Measurements from ENCODE around the gene KLB.

KLB gene

DNA sequence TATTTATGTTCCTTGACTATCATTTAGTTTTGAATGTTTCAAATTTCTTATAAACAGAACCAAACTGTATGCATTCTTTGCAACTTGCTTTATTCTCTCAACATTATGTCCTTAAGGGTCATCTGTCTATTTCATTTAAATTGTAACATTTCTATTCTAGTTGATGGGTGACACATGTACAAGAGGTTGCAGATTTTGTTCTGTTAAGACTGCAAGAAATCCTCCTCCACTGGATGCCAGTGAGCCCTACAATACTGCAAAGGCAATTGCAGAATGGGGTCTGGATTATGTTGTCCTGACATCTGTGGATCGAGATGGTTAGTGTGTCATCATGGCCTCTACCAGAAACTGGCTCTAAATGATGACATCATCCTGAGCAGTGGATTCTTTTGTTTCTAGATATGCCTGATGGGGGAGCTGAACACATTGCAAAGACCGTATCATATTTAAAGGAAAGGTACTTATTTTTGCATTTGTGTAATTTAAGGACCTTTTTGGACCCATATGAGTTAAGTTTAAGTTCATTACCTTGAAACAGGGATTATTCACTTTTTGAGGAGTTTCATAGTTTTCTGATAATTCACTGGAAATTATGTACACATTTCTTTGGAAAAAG lies 58.3 kb downstream of the KLB start:
- DNase-seq (ENCODE audit: low read depth), result peak; percentile 87

DNA sequence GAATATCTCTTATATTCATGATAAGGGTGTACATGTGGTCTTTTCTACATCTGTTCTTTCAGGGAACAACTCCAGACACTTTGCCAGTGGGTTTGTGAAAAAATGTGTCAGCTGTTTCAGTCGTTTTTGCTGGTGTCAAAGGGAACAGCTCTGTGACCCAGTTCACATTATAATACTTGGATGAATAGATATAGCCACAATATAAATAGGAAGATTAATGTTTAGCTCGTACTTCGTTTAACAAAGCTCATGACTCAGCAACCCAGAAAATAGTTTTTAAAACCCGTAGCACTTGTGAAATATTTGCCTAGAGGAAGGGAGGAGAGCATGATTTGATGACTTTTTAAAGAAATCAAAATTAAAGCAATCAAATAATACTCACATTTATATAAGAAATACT lies 60.0 kb downstream of the KLB start:
- no peak for DNase-seq (ENCODE audit: low read depth)

DNA sequence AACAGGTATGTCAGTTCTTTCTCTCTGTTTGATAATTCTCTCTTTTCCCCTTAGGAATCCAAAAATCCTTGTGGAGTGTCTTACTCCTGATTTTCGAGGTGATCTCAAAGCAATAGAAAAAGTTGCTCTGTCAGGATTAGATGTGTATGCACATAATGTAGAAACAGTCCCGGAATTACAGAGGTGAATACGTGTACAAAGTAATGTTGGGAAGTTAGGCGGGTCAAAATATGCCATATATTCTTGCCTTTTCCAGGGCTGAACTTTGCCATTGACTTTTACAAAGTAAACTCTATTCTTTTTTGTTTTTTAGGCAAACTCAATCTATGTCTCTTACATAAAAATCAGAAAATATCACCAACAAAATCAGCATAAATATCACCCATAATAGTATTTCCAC lies 60.7 kb downstream of the KLB start:
- no peak for DNase-seq (ENCODE audit: low read depth)

DNA sequence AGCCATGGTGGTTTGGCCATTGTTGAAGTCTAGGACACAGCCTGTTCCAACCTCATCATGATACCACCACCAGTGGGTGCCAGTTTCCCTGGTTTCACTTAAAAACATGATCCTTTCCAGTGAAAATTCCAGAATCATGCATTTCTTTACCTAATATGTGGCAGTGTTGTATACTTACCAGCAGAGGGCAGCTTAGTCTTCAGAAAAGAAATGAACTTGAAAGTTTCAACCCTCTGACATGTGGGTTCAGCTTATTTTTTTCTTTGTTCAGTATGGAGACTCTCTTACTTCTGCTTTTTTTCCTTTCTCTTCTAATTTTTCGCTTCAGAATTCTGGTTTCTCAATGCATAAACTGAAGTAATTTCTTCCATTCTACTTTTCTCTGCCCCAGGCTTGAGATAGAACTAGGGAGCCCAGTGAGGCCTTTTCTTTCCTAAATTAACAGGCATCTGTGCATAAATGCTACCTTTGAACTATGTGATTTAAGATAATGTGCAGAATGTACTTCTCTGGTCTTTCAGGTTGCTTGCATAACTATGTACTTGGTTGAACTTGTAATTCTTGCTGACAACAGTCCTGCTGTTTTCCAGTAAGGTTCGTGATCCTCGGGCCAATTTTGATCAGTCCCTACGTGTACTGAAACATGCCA lies 62.8 kb downstream of the KLB start:
- peak; percentile 89 for DNase-seq (ENCODE audit: low read depth)

DNA sequence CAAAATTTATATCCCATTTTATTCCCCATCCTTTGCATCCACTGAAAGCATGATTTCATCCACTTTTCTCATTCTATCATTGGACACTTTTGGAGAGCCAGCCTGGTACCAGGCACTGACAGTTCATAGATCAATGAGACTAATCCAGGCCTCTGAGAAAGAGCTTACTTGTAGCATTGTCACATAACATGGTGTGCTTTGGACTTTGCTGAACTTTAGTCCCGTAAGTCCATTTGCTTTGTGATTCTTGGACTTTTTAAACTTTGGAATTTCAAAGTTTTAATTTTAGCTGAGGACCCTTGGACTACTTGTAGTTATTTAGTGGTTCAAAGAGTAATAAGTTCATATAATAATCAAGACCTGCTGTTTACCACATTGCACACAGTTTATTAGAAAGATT lies 63.7 kb downstream of the KLB start:
- DNase-seq (ENCODE audit: low read depth), result no peak

DNA sequence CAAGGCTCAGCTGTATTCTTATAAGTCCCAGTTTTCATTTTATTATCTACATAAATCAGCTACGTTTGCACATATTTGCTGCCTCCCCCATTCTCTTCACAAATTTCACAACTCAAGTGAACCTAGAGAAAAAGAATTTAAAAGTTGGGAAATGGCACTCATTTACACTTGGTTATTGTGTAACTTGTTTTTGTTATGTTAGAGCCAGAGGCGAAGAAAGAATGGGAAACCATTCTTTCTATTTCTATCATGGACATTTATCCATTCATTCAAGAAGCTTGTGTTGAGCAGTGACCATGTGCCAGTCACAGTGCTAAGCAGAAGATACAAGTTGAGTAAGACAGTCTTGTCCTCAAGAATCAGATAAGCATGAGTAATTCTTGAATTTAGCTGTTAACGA lies 65.7 kb downstream of the KLB start:
- no peak for DNase-seq (ENCODE audit: low read depth)

DNA sequence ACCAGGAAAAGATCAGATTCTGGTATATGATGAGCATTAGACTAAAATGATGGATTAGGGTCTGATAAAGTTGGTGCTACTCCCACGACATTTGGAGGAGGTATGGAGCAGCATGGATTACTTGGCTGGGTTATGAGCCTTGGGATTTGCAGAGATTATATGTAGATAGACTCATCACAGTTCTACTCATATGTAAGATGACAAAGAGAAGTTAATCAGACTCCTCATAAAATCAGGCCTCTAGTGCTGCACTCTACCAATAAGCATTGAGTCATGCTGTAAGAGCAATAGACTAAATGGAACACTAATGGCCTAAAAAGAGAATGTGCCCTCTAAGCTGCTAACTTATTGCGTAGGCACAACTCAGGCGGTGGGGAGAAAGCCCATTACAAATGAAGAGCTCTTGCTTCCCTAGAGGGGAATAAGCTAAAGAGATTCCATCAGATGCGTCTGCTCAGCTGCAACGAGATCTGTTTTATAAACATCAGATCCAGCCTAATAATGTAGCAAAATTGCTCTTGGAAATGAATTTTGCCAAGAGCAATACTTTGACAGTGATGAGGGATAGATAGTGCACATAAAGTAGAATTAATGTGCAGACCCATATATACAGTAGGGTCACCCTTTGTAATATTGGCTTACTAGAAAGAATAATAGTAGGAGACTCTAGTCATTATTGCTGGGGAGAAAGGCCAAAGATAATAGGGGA lies 69.6 kb downstream of the KLB start:
- no peak for DNase-seq (ENCODE audit: low read depth)

DNA sequence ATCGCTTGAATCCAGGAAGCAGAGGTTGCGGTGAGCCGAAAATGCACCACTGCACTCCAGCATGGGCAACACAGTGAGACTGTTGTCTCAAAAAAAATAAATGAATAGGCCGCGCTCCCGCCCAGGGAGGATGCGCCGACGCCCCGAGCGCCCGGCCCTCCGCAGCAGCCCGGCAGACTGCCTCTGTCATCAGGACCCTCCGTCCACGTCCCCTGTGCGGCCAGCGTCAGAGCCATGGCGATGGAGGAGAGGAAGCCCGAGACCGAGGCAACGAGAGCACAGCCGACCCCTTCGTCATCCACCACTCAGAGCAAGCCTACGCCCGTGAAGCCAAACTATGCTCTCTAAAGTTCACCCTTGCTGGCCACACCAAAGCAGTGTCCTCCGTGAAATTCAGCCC lies 73.5 kb downstream of the KLB start:
- DNase-seq (ENCODE audit: low read depth), result no peak

DNA sequence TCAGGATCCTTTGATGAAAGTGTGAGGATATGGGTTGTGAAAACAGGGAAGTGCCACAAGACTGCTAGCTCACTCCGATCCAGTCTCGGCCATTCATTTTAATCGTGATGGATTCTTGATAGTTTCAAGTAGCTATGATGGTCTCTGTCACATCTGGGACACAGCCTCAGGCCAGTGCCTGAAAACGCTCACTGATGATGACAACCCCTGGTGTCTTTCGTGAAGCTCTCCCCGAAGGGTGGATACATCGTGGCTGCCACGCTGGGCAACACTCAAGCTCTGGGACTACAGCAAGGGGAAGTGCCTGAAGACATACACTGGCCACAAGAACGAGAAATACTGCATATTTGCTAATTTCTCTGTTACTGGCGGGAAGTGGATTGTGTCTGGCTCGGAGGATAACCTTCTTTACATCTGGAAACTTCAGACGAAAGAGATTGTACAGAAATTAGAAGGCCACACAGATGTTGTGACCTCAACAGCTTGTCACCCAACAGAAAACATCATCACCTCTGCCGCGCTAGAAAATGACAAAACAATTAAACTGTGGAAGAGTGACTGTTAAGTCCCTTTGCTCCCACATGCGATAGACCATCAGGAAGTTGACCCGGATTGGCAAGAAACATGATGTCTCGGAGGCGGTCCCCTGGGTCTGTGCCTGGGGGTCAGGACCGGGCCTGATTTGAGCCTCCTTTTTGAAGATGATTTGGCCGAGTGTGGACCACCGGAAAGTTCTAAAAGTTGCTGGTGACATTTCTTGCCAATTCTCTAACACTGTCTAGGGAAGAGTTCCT lies 74.4 kb downstream of the KLB start:
- DNase-seq (ENCODE audit: low read depth), result no peak

DNA sequence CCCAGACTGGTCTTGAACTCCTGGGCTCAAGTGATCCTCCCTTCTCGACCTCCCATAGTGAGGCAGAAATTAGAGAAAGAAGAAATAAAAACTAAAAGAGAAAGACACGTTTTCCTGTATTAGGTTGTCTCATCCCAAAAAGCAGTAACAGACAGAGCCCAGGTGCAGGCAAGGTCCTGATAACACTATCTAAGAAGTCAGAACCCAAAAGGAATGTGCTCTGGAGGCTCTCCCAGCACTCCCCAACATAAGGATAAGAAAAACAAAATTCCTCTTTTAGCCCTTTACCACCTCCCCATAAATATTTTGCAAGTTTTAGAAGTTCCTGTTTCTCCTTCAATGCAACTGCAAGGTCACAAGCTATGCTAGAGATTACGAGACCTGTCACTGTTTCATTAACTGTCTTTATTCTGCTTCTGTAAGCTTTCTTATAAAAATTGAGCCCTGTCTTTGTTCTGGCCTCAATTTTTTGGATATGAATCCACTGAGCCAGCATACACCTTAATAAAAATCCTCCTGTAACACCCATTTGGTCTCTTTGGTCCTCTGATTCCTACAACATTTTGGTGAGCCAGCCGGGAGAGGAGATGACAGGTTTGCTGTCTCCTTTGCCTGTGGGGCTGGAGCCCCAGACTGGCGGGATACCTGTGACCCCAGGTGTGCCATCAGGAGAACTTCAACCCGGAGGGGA lies 78.0 kb downstream of the KLB start:
- no peak for DNase-seq (ENCODE audit: low read depth)

DNA sequence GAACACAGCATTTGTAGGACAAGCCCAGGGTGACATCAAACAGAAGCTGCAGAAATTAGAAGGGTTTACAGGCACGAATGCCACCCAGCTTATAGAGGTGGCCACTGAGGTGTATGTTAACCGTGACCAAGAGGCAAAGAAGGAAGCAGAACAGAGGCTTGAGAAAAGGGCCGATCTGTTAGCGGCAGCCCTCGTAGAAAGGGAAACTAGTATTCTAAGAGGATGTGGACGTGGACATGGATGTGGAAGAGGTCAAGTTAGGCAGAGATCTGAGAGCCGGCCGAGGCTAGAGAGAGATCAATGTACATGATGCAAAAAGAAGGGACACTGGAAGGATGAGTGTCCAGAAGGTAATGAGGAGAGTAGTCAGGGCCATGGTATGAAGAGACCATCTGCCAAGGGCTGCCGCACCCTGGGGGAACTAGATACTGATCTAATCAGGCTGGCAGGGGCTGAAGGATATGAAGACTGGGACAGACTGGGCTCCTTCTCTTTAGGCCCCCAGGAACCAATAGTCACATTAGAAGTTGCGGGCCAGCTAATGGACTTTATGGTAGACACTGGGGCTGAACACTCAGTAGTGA lies 79.6 kb downstream of the KLB start:
- no peak for DNase-seq (ENCODE audit: low read depth)

DNA sequence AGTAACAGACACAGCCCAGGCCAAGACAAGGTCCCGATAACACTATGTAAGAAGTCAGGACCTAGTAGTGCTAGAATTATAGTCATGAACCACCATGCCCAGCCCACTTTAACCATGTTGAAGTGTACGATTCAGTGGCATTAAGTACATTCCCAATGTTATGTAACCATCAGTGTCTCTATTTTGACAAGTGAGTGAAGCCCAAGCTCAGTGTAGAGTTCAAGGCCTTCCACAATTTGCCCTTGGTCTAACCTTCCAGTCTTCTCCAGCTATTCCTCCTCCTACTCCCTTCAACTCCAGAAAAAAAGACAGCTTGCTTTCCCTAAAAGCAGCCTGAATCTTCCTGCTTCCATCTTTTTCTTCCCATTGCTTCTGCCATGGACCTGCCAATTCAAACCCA lies 83.6 kb downstream of the KLB start:
- DNase-seq (ENCODE audit: low read depth), result no peak

DNA sequence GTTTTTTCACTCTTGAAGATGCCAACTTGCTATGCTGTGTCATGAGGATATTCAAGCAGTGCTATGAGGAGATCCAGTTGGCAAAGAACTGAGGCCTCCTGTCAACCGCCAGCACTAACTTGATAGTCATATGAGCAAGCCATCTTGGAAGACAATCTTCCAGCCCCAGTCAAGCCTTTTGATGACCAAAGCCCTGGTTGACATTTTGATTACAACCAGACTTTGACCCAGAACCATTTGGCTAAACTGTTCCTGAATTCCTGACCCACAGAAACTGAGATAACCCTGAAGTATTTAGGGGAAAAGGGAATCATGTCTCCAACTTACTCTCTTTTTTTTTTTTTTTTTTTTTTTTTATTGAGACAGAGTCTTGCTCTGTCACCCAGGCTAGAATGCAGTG lies 87.6 kb downstream of the KLB start:
- no peak for DNase-seq (ENCODE audit: low read depth)

DNA sequence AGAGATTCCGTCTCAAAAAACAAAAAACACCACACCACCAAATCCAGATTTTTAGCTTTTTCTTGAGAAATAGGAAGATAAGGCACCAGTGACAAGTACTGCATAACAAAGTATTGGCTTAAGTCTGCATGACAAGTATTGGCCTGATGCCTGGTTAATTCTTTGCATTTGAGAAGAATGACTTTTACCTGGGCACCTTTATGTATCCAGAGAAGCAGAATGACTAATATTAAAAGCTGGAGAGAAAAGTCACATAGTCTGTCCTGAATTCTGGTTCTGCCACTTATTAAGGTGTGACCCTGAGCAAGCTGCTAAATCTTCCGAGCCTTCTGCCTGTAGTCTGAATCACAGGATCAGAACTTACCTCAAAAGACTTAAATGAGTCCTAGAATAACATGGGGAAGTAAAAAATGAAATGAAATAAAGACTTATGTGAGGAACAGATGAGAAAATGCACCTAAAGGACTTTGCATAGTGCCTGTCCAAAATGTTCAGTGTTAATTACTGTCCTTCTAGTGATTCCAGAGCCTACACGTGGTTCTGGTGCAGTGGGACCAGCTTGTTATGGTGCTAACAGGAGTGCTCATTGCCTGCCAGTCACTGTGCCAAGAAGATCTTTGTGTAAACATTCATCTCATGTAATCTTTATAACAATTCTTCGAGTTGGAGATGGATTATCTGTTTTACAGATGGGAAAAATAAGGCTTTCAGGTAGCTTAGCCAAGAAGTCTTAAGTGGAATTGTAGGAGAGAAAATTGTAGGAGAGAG lies 88.9 kb downstream of the KLB start:
- no peak for DNase-seq (ENCODE audit: low read depth)

DNA sequence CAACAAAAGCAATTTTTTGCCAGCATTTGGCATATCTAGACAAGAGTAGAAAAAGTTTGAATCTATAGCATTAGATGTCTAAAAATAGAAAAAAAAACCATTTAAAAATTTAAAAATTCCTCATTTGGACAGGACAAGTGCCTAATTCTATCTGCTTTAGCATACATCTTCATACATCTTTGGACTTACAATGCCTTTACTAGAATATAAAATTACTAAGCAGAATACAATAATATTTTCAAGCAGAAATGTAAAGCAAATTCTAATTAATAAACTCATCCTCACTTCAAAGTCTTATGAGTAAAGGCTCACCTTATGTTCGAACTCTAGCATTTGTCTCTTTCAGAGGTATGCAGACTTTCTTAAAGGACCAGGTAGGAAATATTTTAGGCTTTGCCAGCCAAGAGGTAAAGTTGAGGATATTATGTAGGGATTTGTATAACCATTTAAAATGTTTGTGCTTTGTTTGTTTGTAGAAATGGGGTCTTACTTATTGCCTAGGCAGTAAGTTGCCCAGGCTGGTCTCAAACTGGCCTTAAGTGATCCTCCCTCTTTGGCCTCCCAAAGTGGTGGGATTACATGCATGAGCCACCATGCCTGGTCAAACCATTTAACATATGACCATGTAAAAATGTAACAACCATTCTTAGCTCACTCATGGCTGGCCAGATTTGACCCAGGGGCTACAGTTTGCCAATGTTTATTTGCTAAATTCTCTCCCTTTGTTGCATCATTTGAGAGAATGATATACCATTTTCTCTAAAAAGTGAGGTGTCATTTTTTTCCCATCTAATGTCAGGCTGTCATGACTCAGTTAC lies 91.4 kb downstream of the KLB start:
- no peak for DNase-seq (ENCODE audit: low read depth)

DNA sequence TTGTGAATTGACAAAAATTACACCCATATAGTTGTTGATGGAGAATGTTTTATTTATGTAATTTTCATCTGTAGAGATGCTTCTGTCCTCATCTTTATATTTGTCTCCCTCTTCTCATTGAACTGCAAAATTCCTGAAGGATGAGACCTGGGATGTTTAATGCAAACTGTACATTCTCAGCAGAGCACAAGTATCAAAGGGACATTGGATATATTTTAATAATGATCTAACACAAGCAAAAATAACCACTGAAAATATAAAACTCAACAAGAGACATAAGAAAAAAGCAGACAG lies 91.9 kb downstream of the KLB start:
- no peak for DNase-seq (ENCODE audit: low read depth)

Measured in ELR (cell line).